Stimulated activated CD4-positive, alpha-beta T cell treated with anti-CD3 and anti-CD28 coated beads, Interleukin-4, amount 100 ng/mL, for 1 hour (primary cell): ENCODE data around the gene MEF2B.

Experiments
- DNase-seq: peaks from one replicate; pipeline ENCODE4 v3.0.0-alpha.2; 2020

Gene MEF2B

DNA sequence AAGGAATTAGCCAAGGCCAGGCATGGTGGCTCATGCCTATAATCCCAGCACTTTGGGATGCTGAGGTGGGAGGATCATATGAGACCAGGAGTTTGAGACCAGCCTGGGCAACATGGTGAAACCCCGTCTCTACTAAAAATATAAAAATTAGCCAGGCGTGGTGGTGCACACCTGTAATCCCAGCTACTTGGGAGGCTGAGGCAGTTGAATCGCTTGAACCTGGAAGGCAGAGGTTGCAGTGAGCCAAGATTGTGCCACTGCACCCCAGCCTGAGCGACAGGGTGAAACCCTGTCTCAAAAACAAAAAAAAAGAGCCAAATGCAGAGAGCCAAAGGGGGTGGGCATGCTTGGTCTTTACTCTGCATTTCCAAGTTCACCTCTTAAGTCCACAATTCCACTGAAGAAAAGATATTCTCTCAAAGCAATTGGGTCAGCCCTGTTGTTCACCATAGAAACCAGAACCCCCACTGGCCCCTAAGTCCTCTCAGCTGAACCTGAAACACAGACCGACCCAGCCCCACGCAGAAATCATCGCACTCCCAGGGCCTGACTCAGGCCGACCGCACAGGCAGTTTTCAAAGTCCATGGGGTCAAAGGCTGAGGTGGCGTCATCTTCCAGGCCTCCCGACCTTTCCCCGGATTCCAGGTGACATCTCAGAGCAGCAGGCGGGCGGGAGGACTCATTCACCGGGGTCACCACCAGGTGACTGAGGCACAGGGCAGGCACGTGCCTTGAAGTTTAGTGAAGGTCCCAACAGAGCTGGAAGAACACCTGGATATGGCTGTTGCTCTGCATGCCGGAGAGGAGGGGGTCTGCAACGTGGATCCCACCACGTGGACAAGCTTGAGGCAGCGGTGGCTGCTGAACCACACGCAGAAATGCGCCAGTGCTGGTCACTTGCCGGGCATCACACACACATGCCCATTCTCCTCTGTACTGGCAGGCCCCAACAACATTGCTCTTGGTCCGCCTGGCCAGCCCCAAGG, 73.1 kb downstream of the MEF2B start:
- no peak for DNase-seq

- no peak for DNase-seq
Measured at GRCh38 chr19:19095691-19096090, 74.4 kb downstream of the MEF2B start.
